OCI-LY3 (cell line): ENCODE data around the gene CENPT.
A peak's percentile ranks its signal among the peaks of the same experiment; 100 is the strongest.

Experiments
- H2AFZ ChIP-seq: fragments of 200-600, 300-600 bp; shearing (Covaris generic); 2 replicates; pipeline ENCODE4 v1.6.0; 2014; ENCODE audit warnings: antibody characterized with exemption, low read depth, low read length
- H3K27ac ChIP-seq: fragments of 200-600, 300-600 bp; sonication (generic); 2 replicates; pipeline ENCODE4 v1.5.1; 2014; ENCODE audit warnings: mild to moderate bottlenecking, low read length, moderate library complexity, mixed read lengths
- H3K27me3 ChIP-seq: fragments of 200-600, 300-600 bp; sonication (generic); 2 replicates; pipeline ENCODE4 v1.6.1; 2014; ENCODE audit warnings: low read depth, low read length, mixed read lengths
- H3K36me3 ChIP-seq: fragments of 200-600, 300-600 bp; sonication (generic); replicated peaks from 2 replicates; pipeline ENCODE3; 2014; ENCODE audit warnings: low read depth, low read length, mixed read lengths
- H3K4me1 ChIP-seq: fragments of 300-600, 200-600 bp; sonication (generic); 2 replicates; pipeline ENCODE4 v1.6.1; 2014; ENCODE audit warnings: low read length, mixed read lengths
- H3K4me2 ChIP-seq: fragments of 200-600, 300-600 bp; sonication (generic); 2 replicates; pipeline ENCODE4 v1.6.1; 2014; ENCODE audit warnings: low read length, mixed read lengths
- H3K4me3 ChIP-seq: fragments of 300-600, 200-600 bp; sonication (generic); 2 replicates; pipeline ENCODE4 v1.5.1; 2014; ENCODE audit warnings: antibody characterized with exemption, mild to moderate bottlenecking, low read length, moderate library complexity
- H3K79me2 ChIP-seq: fragments of 300-600, 200-600 bp; shearing (Covaris generic); 2 replicates; pipeline ENCODE4 v1.6.1; 2014; ENCODE audit warnings: mild to moderate bottlenecking, low read length, mixed read lengths
- H3K9ac ChIP-seq: fragments of 300-600, 200-600 bp; shearing (Covaris generic); 2 replicates; pipeline ENCODE4 v1.6.0; 2014; ENCODE audit warnings: mild to moderate bottlenecking, low read length, moderate library complexity
- H3K9me3 ChIP-seq: fragments of 200-600, 300-600 bp; shearing (Covaris generic); 2 replicates; pipeline ENCODE4 v1.6.1; 2014; ENCODE audit warnings: low read length, mixed read lengths; ENCODE audit not compliant: insufficient read depth
- H4K20me1 ChIP-seq: fragments of 200-600, 300-600 bp; sonication (generic); 2 replicates; pipeline ENCODE4 v1.6.1; 2016; ENCODE audit warnings: low read length, mixed read lengths; ENCODE audit not compliant: insufficient read depth
- CTCF ChIP-seq: fragments of 200-600, 300-600 bp; sonication (generic); IDR thresholded peaks from 2 replicates; pipeline ENCODE4 v1.5.1; 2014; ENCODE audit warnings: antibody characterized with exemption, low read length, low read depth
- EZH2phosphoT487 ChIP-seq: fragments of 200-600 bp; shearing (Covaris generic); IDR thresholded peaks from 2 replicates; pipeline ENCODE4 v1.6.1; 2018; ENCODE audit warnings: antibody characterized with exemption, mixed run types, low read depth

CENPT gene

GRCh38 chr16:67814567-67814966, 32.9 kb downstream of the CENPT start:
- Histone ChIP-seq H3K9ac (no peak overlapping the region), H3K36me3 (no peaks in the 10 kb centered on the region), H3K4me3 (no peak overlapping the region), H3K4me2 (no peak overlapping the region), H3K4me1 (peaks cover 4% of the 10 kb centered on the region), H4K20me1 (no peaks in the 10 kb centered on the region), H2AFZ (no peak overlapping the region), H3K27ac (no peak overlapping the region), H3K27me3 (no peaks in the 10 kb centered on the region), H3K9me3 (no peaks in the 10 kb centered on the region), H3K79me2 (no peaks in the 10 kb centered on the region)
- TF ChIP-seq EZH2phosphoT487 = no peak
- TF ChIP-seq CTCF = no peak

DNA sequence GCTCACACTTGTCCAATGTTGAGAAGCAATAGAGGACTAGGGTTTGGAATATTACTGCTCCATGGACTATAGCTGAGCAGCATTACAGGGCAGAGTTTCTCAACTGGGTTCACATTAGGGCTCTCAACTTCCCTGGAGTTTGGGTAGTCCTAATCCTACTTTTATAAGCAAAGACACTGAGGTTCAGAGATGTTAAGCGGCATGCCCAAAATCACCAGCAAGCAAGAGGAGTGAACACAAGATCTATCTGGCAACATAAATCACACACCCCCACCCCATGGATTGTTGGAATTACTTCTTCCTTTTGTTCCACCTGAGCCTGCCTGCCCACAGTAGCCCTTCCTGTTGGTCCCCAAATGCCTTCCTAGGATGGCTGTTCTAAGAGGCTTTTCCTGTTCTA, 35.6 kb downstream of the CENPT start:
- H2AFZ ChIP-seq = no peak overlapping the region
- H3K4me2 ChIP-seq = no peak overlapping the region
- no peaks in the 10 kb centered on the region for H4K20me1 ChIP-seq
- no peak for TF ChIP-seq EZH2phosphoT487
- TF ChIP-seq CTCF = no peak
- H3K36me3 ChIP-seq = no peaks in the 10 kb centered on the region
- H3K9ac ChIP-seq = no peak overlapping the region
- H3K79me2 ChIP-seq = no peaks in the 10 kb centered on the region
- no peak overlapping the region for H3K27ac ChIP-seq
- H3K4me3 ChIP-seq = no peak overlapping the region
- peaks cover 4% of the 10 kb centered on the region for H3K4me1 ChIP-seq
- H3K27me3 ChIP-seq = no peaks in the 10 kb centered on the region
- no peaks in the 10 kb centered on the region for H3K9me3 ChIP-seq

DNA sequence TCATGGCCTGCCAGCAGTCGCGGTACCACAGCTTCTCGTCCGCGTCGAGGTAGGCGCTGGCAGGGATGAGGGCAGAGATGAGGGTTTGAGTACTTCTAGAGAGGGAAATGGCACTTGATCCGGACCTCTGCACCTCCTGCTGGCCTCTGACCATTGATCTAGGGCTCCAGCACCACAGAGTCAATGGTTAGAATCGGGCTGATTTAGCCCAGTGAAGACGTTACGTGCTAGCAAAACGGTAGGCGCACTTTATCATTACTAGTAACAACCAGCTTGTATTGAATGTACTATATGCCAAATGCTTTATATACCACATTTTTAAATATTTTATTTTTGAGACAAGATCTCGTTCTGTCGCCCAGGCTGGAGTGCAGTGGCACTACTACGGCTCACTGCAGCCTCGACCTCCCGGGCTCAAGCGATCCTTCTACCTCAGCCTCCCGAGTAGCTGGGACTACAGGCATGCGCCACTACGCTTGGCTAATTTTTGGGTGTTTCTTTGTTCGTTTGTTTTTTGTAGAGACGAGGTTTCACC, 40.3 kb downstream of the CENPT start:
- H3K27me3 ChIP-seq = no peaks in the 10 kb centered on the region
- peaks cover 33% of the 10 kb centered on the region for H3K79me2 ChIP-seq
- H3K9ac ChIP-seq = peak overlapping the region; percentile 65
- peaks cover 13% of the 10 kb centered on the region for H3K36me3 ChIP-seq
- no peak overlapping the region for H3K27ac ChIP-seq
- H3K4me2 ChIP-seq = peak overlapping the region; percentile 80
- TF ChIP-seq EZH2phosphoT487 (no peak), CTCF (peak; percentile 13; the same call in 1 of the 2 replicates)
- H2AFZ ChIP-seq = peak overlapping the region; percentile 90; the same call in 1 of the 2 replicates
- H3K4me1 ChIP-seq = peaks cover 30% of the 10 kb centered on the region
- no peaks in the 10 kb centered on the region for H4K20me1 ChIP-seq
- peak overlapping the region; percentile 90 for H3K4me3 ChIP-seq
- H3K9me3 ChIP-seq = no peaks in the 10 kb centered on the region

GRCh38 chr16:67806428-67807147, 40.9 kb downstream of the CENPT start, which contains the start of the genes RANBP10 and TSNAXIP1:
TSS of gene RANBP10 (minus strand) at chr16:67806560. CDS start at chr16:67806536, 24 bp downstream.
TSS of gene TSNAXIP1 (plus strand) at chr16:67806889. CDS start at chr16:67807150, 261 bp downstream.
- peaks cover 38% of the 10 kb centered on the region for H3K79me2 ChIP-seq
- peaks cover 14% of the 10 kb centered on the region for H3K36me3 ChIP-seq
- no peak for TF ChIP-seq EZH2phosphoT487
- TF ChIP-seq CTCF = no peak
- no peaks in the 10 kb centered on the region for H3K27me3 ChIP-seq
- H4K20me1 ChIP-seq = peaks cover 6% of the 10 kb centered on the region; the same call in 1 of the 2 replicates
- peak within 1 kb of the TSS; percentile 90 for H2AFZ ChIP-seq
- H3K4me2 ChIP-seq = peak within 1 kb of the TSS; percentile 89
- H3K9me3 ChIP-seq = no peaks in the 10 kb centered on the region
- peak within 1 kb of the TSS; percentile 45 for H3K27ac ChIP-seq
- peak within 1 kb of the TSS; percentile 90 for H3K4me3 ChIP-seq
- H3K9ac ChIP-seq = peak within 1 kb of the TSS; percentile 95
- peaks cover 37% of the 10 kb centered on the region for H3K4me1 ChIP-seq
